GM12878 (cell line): ENCODE data around the gene MKNK1. TPM values are rescaled to one million over a fixed set of nuclear protein-coding genes. Genes with fewer than 3 reads are reported as not detected.

Source experiments
- ASH2L ChIP-seq: fragments of 300-600, 200-600 bp; sonication (generic); IDR thresholded peaks from 2 replicates; pipeline ENCODE4 v1.6.1; 2017; ENCODE audit warnings: low read depth, mild to moderate bottlenecking, borderline replicate concordance
- ATF7 ChIP-seq: fragments of 450-650 bp; IDR thresholded peaks from 2 replicates; pipeline ENCODE4 v1.6.1; 2016; ENCODE audit warnings: low read depth, mild to moderate bottlenecking
- CREB1 ChIP-seq: IDR thresholded peaks from 2 replicates; pipeline ENCODE4 v1.6.1; 2012; ENCODE audit warnings: low read depth, mild to moderate bottlenecking, inconsistent platforms
- EED ChIP-seq: sonication (generic); IDR thresholded peaks from 2 replicates; pipeline ENCODE4 v1.6.1; 2016; ENCODE audit warnings: antibody characterized with exemption, low read depth
- FOXM1 ChIP-seq: IDR thresholded peaks from 2 replicates; pipeline ENCODE4 v1.6.1; 2012; ENCODE audit warnings: low read depth, mild to moderate bottlenecking, inconsistent platforms, low read length, moderate library complexity
- IKZF1 ChIP-seq: fragments of 450-650 bp; conservative IDR thresholded peaks from 2 replicates; pipeline ENCODE4 v1.6.1; 2017; ENCODE audit warnings: antibody characterized with exemption, mild to moderate bottlenecking
- IKZF2 ChIP-seq, 2 experiments: fragments of 450-650 bp; IDR thresholded peaks; 2 replicates each; pipeline ENCODE4 v1.6.1; 2017; ENCODE audit warnings: mild to moderate bottlenecking in 2 of 2, moderate library complexity in 2 of 2
- JUND ChIP-seq: IDR thresholded peaks from 2 replicates; pipeline ENCODE4 v1.6.1; 2012; ENCODE audit warnings: low read depth, mild to moderate bottlenecking, low read length, improper control_type of control experiment, moderate library complexity
- NBN ChIP-seq: fragments of 450-650 bp; IDR thresholded peaks from 2 replicates; pipeline ENCODE4 v1.6.1; 2016
- NR2F1 ChIP-seq: fragments of 450-650 bp; conservative IDR thresholded peaks from 2 replicates; pipeline ENCODE4 v1.6.1; 2017; ENCODE audit warnings: mild to moderate bottlenecking
- PML ChIP-seq: IDR thresholded peaks from 2 replicates; pipeline ENCODE4 v1.6.1; 2012; ENCODE audit warnings: low read length, inconsistent platforms
- POLR2AphosphoS2 ChIP-seq: IDR thresholded peaks from 2 replicates; pipeline ENCODE4 v1.6.1; 2011; ENCODE audit warnings: low read depth, mild to moderate bottlenecking, low read length, improper control_type of control experiment, moderate library complexity
- RB1 ChIP-seq: fragments of 450-650 bp; formaldehyde crosslinking; IDR thresholded peaks from 2 replicates; pipeline ENCODE4 v1.6.1; 2017; ENCODE audit warnings: mild to moderate bottlenecking, borderline replicate concordance
- RELB ChIP-seq: fragments of 450-650 bp; IDR thresholded peaks from 2 replicates; pipeline ENCODE4 v1.6.1; 2017; ENCODE audit warnings: low read depth, mild to moderate bottlenecking, moderate library complexity
- SIN3A ChIP-seq: IDR thresholded peaks from 2 replicates; pipeline ENCODE4 v1.6.1; 2012; ENCODE audit warnings: low read depth, low read length, improper control_type of control experiment
- SMAD1 ChIP-seq: fragments of 450-650 bp; IDR thresholded peaks from 2 replicates; pipeline ENCODE4 v1.6.1; 2018; ENCODE audit warnings: mild to moderate bottlenecking, low read depth; ENCODE audit not compliant: partially characterized antibody
- SP1 ChIP-seq: IDR thresholded peaks from one replicate; pipeline ENCODE4 v1.6.1; 2011; ENCODE audit warnings: low read depth, low read length
- SRF ChIP-seq, 2 experiments: IDR thresholded peaks; 2 replicates each; pipeline ENCODE4 v1.6.1; 2011; ENCODE audit warnings: low read depth in 2 of 2, low read length in 2 of 2, mild to moderate bottlenecking in 1 of 2, moderate library complexity in 1 of 2
- TAF1 ChIP-seq: IDR thresholded peaks from 2 replicates; pipeline ENCODE4 v1.6.1; 2011; ENCODE audit warnings: mild to moderate bottlenecking, low read depth, low read length, borderline replicate concordance
- YY1 ChIP-seq: IDR thresholded peaks from 2 replicates; pipeline ENCODE4 v1.6.1; 2011; ENCODE audit warnings: low read depth, mild to moderate bottlenecking, low read length
- ZBTB4 ChIP-seq: fragments of 450-650 bp; formaldehyde crosslinking; IDR thresholded peaks from 2 replicates; pipeline ENCODE4 v1.4.0; 2022; ENCODE audit warnings: mild to moderate bottlenecking, moderate library complexity
- ZNF24 ChIP-seq: fragments of 450-650 bp; IDR thresholded peaks from 2 replicates; pipeline ENCODE4 v1.6.1; 2017; ENCODE audit warnings: antibody characterized with exemption, mild to moderate bottlenecking
- polyA plus RNA-seq, 11 experiments: library from polyadenylated mRNA; depleted of rRNA in 4 of 11; unstranded in 6 of 11; stranded (reverse) in 5 of 11; fragments of >200 nt; fragmentation: Nextera tagmentation in 4 of 11; fragmentation: Illumina TruSeq in 1 of 11; extraction: Ambion mirVana in 4 of 11; extraction: Trizol in 1 of 11; gene quantifications; 1 replicate in 1 of 11; 2 replicates in 10 of 11; pipeline versions ENCODE4 v1.2.1 to v1.2.3, GENCODE V29; 2011 to 2016; ENCODE audit warnings: inconsistent platforms in 2 of 11, missing spikeins in 2 of 11, low read depth in 1 of 11
- total RNA-seq, 4 experiments: library from RNA; depleted of rRNA in 3 of 4; stranded (reverse); fragments of >200 nt in 3 of 4; fragmentation: Illumina TruSeq in 1 of 4; extraction: Trizol in 1 of 4; gene quantifications; 2 replicates each; pipeline versions ENCODE4 v1.2.1 to v1.2.3, GENCODE V29; 2013 to 2021
- TF ChIP-seq, protein P1 (sequence below): fragments of 450-650 bp; IDR thresholded peaks from 2 replicates; pipeline ENCODE4 v1.6.1; 2014; ENCODE audit warnings: mild to moderate bottlenecking
- TF ChIP-seq, protein P2 (sequence below): IDR thresholded peaks from 2 replicates; pipeline ENCODE4 v1.6.1; 2011; ENCODE audit warnings: borderline replicate concordance, low read depth, mild to moderate bottlenecking, moderate library complexity, low read length; ENCODE audit not compliant: insufficient read depth, poor library complexity, severe bottlenecking

Gene MKNK1
- total and polyA plus RNA-seq, 10 of the 15 experiments (the other 5 are each of a cell fraction or from before 2014, with no cell fraction given) = 13.7 to 29.9 (median 26.5) TPM

- TF ChIP-seq, protein P1, sequence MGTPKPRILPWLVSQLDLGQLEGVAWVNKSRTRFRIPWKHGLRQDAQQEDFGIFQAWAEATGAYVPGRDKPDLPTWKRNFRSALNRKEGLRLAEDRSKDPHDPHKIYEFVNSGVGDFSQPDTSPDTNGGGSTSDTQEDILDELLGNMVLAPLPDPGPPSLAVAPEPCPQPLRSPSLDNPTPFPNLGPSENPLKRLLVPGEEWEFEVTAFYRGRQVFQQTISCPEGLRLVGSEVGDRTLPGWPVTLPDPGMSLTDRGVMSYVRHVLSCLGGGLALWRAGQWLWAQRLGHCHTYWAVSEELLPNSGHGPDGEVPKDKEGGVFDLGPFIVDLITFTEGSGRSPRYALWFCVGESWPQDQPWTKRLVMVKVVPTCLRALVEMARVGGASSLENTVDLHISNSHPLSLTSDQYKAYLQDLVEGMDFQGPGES = no peak
- peak; percentile 55; the same call in 1 of the 2 replicates for TF ChIP-seq CREB1
- TF ChIP-seq SIN3A = peak; percentile 52; the same call in 1 of the 2 replicates
- no peak for TF ChIP-seq ATF7
- TF ChIP-seq ZBTB4 (CRISPR knock-in tag) = no peak
- TF ChIP-seq SRF (IDR thresholded peaks at IDR 0.05; ENCODE audit: low read depth in 2 of 2, low read length in 2 of 2) = peak; percentile 96 to 99
- TF ChIP-seq YY1 = no peak
- TF ChIP-seq RB1 = no peak
- no peak for TF ChIP-seq PML
- TF ChIP-seq IKZF1 = peak; percentile 81
- TF ChIP-seq ZNF24 = no peak
- peak; percentile 48; the same call in 1 of the 2 replicates for TF ChIP-seq EED
- no peak for TF ChIP-seq NBN
- peak; percentile 76; the same call in 1 of the 2 replicates for TF ChIP-seq TAF1
- TF ChIP-seq ASH2L = peak; percentile 99; the same call in 1 of the 2 replicates
- peak; percentile 7 for TF ChIP-seq RELB
- TF ChIP-seq SMAD1 = no peak
- peak; percentile 19 to 55; a peak in 3 of 4 replicates for TF ChIP-seq IKZF2 (IDR thresholded peaks at IDR 0.05)
- TF ChIP-seq, protein P2, sequence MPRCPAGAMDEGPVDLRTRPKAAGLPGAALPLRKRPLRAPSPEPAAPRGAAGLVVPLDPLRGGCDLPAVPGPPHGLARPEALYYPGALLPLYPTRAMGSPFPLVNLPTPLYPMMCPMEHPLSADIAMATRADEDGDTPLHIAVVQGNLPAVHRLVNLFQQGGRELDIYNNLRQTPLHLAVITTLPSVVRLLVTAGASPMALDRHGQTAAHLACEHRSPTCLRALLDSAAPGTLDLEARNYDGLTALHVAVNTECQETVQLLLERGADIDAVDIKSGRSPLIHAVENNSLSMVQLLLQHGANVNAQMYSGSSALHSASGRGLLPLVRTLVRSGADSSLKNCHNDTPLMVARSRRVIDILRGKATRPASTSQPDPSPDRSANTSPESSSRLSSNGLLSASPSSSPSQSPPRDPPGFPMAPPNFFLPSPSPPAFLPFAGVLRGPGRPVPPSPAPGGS = no peak
- TF ChIP-seq JUND = no peak
- no peak for TF ChIP-seq FOXM1
- TF ChIP-seq SP1 = peak; percentile 40
- 0 out of 2 replicates have a peak, but pooled peaks have one; percentile 16 for TF ChIP-seq POLR2AphosphoS2
- peak; percentile 78 for TF ChIP-seq NR2F1
Observed at GRCh38 chr1:46616277-46617107, 12.4 kb upstream of the MKNK1 start, which contains the start of gene MOB3C (continued).
